IPS-18a (cell line): ENCODE results near the gene BAAT.

Experiments used
- H3K27ac ChIP-seq: one replicate; pipeline ENCODE4 v1.5.1; 2013; ENCODE audit warnings: low read length
- H3K27me3 ChIP-seq: one replicate; pipeline ENCODE4 v1.6.1; 2013; ENCODE audit warnings: mild to moderate bottlenecking, low read length; ENCODE audit not compliant: control insufficient read depth, insufficient read depth
- H3K36me3 ChIP-seq: one replicate; pipeline ENCODE4 v1.6.1; 2013; ENCODE audit warnings: low read depth, low read length; ENCODE audit not compliant: control insufficient read depth
- H3K4me1 ChIP-seq: one replicate; pipeline ENCODE4 v1.6.1; 2013; ENCODE audit warnings: low read depth, low read length; ENCODE audit not compliant: control insufficient read depth
- H3K4me3 ChIP-seq: one replicate; pipeline ENCODE4 v1.5.1; 2013; ENCODE audit warnings: low read length
- H3K9ac ChIP-seq: one replicate; pipeline ENCODE4 v1.6.1; 2013; ENCODE audit warnings: mild to moderate bottlenecking, low read length, moderate library complexity
- H3K9me3 ChIP-seq: one replicate; pipeline ENCODE4 v1.6.1; 2013; ENCODE audit warnings: low read depth, low read length; ENCODE audit not compliant: control insufficient read depth

BAAT gene

DNA sequence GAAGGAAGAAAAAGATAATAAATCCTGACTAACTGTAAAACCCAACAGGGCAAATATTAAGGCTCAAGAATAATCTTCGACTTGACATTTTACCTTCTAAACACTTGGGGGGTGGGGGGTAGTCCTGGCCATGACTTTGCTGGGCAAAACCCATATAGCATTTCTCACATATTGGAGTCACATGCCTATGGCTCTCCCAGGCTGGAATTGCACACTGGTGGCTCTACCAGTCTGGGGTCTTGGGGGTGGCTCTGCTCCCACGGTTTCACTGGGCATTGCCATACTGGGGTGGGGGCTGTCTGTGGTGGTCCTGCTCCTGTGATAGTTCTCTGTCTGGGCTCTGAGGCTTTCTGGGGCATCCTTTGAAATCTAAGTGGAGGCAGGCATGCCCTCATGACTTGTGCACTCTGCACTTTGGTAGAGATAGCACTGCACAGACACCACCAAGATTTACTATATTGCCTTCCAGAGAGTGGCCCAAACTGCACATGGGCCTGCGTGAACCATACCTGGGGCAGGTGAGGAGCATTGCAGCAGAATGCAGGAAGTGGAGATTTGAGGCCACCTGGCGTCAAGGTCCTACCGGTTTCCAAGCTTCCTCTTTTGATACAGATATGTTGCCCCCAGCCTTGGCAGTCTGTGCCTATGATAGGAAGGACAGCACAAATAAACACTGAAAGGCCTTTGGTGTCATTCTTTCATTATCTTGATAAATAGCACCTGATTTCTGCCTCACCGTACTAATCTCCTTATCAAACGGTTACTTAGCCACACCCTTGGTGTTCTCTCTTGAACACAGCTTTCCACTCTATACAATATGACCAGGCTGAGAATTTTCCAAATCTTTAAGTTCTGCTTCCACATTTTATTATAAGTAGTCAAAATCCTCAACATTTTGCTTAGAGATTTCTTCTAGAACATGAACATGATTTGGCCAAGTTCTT lies 29.8 kb downstream of the BAAT start:
- Histone ChIP-seq H3K4me3 (no peak overlapping the region), H3K36me3 (no peaks in the 10 kb centered on the region), H3K27me3 (no peaks in the 10 kb centered on the region), H3K27ac (no peak overlapping the region), H3K9ac (no peak overlapping the region), H3K4me1 (no peaks in the 10 kb centered on the region), H3K9me3 (no peaks in the 10 kb centered on the region)

DNA sequence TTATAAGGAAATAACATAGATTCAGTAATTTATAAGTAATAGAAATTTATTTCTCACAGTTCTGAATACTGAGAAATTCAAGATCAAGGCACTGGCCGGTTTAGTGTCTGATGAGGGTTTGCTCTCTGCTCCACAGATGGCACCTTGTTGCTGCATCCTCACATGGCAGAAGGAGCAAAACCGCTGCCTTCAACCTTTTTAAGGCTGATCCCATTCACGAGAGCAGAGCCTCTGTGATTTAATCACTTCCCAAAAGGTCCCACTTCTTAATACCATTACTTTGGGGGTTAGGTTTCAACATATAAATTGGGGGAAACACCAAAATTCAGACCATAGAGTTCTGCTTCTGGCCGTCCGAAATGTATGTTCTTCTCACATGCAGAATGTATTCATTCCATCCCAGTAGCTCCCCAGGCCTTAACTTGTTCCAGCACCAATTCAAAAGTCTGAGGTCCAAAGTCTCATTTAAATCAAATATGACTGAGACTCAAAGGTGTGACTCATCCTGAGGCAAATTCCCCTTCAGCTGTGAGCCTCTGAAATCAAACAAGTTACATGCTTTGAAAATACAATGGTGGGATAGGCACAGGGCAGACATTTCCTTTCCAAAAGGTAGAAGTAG lies 30.6 kb downstream of the BAAT start:
- H3K9ac ChIP-seq, result no peak overlapping the region
- no peaks in the 10 kb centered on the region for H3K27me3 ChIP-seq
- H3K36me3 ChIP-seq, result no peaks in the 10 kb centered on the region
- no peak overlapping the region for H3K27ac ChIP-seq
- H3K4me1 ChIP-seq, result no peaks in the 10 kb centered on the region
- no peak overlapping the region for H3K4me3 ChIP-seq
- no peaks in the 10 kb centered on the region for H3K9me3 ChIP-seq

DNA sequence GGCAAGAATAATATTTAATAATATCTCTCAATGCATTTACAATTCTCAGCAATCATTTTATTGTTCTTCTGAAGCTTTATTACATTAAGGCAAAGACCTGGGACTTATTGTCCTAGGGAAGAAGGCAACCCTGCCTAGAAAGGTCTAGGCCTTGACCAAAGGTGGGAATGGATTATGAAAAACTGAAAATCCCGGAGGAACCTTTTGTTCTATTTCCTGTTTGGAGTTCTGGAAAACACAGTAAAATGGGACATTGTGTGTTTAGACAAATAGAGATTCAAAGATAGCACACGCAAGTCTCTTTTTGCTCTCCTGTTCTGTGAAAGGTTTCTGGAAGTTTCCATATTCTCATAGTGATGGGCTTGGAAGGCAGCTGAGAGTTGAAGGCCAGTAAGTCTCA lies 31.1 kb downstream of the BAAT start:
- H3K27me3 ChIP-seq, result no peaks in the 10 kb centered on the region
- no peaks in the 10 kb centered on the region for H3K4me1 ChIP-seq
- no peak overlapping the region for H3K27ac ChIP-seq
- no peak overlapping the region for H3K9ac ChIP-seq
- no peak overlapping the region for H3K4me3 ChIP-seq
- no peaks in the 10 kb centered on the region for H3K9me3 ChIP-seq
- no peaks in the 10 kb centered on the region for H3K36me3 ChIP-seq

DNA sequence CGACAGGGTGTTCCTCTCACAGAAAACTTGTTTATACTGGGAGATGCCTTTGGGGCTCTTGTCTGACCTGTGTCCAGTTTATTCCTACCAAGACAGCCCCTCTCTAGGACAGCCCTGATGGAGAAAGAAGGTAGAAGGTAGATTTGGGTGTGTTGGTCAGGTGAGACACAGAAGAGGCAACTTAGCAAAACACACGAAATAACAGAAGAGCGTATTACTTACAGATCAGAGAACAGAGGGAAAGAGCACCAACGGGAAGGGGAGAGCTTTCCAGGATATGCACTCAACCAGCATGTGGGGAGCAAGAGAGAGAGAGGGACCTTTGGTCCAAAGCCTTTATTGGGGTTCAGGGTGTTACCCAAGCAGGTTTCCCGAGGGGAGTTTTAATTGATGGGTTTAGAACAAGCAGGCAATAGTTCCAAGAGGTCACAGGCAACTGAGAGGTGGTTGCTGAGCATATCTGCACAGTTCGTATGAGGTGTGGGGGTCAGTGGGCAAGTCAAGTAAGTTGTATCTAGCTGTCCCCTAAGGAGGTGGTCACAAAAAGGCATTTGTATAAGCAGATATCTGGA lies 31.8 kb downstream of the BAAT start:
- Histone ChIP-seq H3K4me3 (no peak overlapping the region), H3K36me3 (no peaks in the 10 kb centered on the region), H3K27ac (no peak overlapping the region)

DNA sequence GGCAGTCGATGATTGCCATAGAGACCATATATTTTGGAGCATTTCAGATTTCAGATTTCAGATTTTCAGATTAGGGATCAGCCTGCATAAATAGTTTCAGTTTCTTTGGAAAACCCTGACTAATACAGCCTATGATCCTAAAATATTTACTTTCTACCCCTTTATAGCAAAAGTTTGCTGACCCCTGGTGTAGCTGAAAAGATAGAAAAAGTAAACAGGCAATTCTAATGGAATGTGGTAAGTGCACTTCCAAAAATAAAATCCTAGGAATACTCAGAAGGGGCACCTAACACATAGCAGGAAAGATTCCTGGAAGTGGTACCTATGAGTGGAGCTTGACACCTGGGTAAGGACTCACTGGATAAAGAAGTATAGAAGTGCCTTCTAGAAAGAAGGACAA lies 34.5 kb downstream of the BAAT start:
- H3K9me3 ChIP-seq, result no peaks in the 10 kb centered on the region
- no peaks in the 10 kb centered on the region for H3K36me3 ChIP-seq
- no peaks in the 10 kb centered on the region for H3K27me3 ChIP-seq
- H3K27ac ChIP-seq, result no peak overlapping the region
- no peaks in the 10 kb centered on the region for H3K4me1 ChIP-seq
- H3K4me3 ChIP-seq, result no peak overlapping the region
- no peak overlapping the region for H3K9ac ChIP-seq

More for the DNA sequence above, 31.8 kb downstream of the BAAT start:
- Histone ChIP-seq H3K27me3 (no peaks in the 10 kb centered on the region), H3K4me1 (no peaks in the 10 kb centered on the region), H3K9me3 (no peaks in the 10 kb centered on the region), H3K9ac (no peak overlapping the region)

DNA sequence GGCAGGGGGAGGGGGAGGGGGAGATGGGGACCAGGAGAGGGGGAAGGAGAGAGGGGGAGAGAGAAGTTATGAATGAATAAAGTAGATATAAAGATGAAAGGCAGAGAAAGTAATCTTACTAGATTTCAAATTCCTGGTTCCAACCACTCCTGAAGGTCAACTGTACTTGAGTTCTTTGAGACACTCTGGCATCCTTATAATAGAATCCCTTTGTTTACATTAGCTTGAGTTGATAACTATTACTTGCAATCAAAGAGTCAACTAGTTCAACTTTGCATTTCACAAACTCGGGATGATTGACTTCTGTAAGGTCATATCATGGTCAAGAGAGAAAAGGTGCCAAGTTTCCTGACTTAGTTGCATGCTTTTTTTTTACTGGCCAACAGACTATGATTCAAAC lies 42.2 kb downstream of the BAAT start:
- Histone ChIP-seq H3K4me1 (no peaks in the 10 kb centered on the region), H3K36me3 (no peaks in the 10 kb centered on the region), H3K27me3 (no peaks in the 10 kb centered on the region), H3K27ac (no peak overlapping the region), H3K9ac (no peak overlapping the region), H3K9me3 (no peaks in the 10 kb centered on the region), H3K4me3 (no peak overlapping the region)

DNA sequence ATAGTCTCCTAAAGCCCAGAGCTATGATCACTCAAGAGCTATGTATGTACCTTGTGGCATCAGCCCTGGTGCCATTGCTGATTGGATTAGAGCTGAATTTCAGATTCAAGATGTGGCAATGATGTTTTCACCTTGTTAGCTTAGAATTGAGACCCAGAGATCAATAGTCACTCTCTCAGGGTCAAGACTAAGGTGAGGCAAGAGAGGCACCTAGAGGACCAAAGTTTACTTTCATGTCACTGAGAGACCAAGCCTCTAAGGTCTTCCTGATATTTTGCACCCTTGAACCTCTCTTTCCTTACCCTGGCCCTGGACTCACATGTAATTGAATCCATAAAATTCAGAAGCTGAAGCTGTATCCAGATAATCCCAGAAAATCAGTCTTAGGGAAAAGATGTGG lies 42.8 kb downstream of the BAAT start:
- Histone ChIP-seq H3K9me3 (no peaks in the 10 kb centered on the region), H3K4me3 (no peak overlapping the region), H3K4me1 (no peaks in the 10 kb centered on the region), H3K36me3 (no peaks in the 10 kb centered on the region), H3K27me3 (no peaks in the 10 kb centered on the region), H3K9ac (no peak overlapping the region), H3K27ac (no peak overlapping the region)

DNA sequence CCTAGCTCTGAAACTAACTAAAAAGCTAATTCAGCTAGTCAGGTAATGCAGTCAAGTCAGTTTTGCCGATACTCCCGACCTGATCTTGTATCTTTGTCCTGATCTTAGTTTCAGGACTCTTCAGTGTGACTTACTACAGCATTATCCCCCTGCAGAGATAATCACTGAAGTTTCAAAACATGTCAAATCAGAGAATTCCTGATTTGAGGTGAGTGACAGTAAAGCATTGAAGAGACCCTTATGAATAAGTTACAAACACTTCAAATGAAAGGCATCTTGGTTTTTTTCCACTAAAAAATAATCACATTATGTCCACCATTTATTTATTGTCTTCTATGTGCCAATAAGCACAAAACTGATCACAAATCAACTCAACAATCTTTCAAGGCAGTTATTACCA lies 47.6 kb downstream of the BAAT start:
- H3K27me3 ChIP-seq, result no peaks in the 10 kb centered on the region
- no peak overlapping the region for H3K27ac ChIP-seq

DNA sequence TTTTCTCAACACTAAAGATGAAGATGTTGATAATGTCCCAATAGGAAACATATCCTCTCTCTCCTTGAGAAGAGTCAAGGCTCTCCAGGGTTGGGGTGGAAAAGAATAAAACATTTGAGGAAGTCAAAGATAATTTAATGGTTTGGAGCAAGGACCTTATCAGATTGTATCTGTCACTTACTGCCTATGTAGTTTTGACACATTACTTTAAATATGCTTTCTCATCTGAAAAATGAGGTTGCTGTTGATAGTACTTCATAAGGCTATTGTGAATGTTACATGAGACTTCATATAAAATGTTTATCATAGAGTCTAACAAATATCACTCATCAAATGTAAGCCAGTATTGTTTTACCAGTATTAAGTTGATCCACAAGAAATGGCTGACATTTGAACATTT lies 48.7 kb downstream of the BAAT start:
- H3K27me3 ChIP-seq, result no peaks in the 10 kb centered on the region
- H3K9ac ChIP-seq, result no peak overlapping the region
- H3K36me3 ChIP-seq, result no peaks in the 10 kb centered on the region
- no peaks in the 10 kb centered on the region for H3K4me1 ChIP-seq
- H3K27ac ChIP-seq, result no peak overlapping the region
- no peaks in the 10 kb centered on the region for H3K9me3 ChIP-seq
- no peak overlapping the region for H3K4me3 ChIP-seq

More for the DNA sequence above, 47.6 kb downstream of the BAAT start:
- Histone ChIP-seq H3K4me3 (no peak overlapping the region), H3K9me3 (no peaks in the 10 kb centered on the region), H3K9ac (no peak overlapping the region), H3K36me3 (no peaks in the 10 kb centered on the region), H3K4me1 (no peaks in the 10 kb centered on the region)

DNA sequence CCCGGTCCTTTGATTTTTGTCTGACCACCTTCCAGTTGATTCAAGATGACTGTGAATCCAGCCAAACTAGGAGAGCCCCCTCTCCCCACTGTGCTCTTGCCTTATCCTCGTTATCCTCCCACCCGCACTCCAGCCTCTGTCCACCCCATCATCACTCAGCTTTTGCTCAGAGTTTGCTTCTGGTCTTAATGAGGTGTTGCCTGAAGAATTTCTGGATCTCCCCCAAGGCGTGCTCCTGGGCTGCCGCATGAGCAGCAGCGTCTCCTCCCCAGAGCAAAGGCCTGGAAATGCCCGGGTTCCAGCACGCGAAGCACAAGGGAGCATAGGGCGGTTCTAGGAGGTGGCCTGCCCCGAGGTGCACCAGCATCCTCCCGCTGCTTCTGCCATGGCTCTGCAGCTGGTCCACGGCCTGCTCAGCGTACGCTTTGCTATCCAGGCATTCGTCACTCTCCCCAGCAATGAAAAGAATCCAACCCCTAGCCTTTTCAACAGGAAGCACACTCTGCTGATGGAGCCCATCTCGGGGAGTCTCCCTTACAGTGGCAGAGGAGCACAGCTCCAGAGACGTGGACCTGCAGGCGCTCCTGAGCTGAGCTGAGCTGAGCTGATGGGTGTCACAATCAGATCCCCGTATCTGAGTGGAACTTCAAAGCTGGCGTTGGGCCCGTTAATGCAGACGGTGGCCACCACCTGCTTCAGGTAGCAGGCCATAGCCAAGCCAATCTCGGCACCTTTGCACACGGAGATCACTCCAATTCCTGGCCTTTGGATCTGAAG lies 50.7 kb downstream of the BAAT start:
- H3K4me1 ChIP-seq, result no peaks in the 10 kb centered on the region
- no peak overlapping the region for H3K4me3 ChIP-seq
- no peaks in the 10 kb centered on the region for H3K9me3 ChIP-seq
- H3K36me3 ChIP-seq, result no peaks in the 10 kb centered on the region
- H3K27ac ChIP-seq, result no peak overlapping the region
- no peak overlapping the region for H3K9ac ChIP-seq
- H3K27me3 ChIP-seq, result no peaks in the 10 kb centered on the region

DNA sequence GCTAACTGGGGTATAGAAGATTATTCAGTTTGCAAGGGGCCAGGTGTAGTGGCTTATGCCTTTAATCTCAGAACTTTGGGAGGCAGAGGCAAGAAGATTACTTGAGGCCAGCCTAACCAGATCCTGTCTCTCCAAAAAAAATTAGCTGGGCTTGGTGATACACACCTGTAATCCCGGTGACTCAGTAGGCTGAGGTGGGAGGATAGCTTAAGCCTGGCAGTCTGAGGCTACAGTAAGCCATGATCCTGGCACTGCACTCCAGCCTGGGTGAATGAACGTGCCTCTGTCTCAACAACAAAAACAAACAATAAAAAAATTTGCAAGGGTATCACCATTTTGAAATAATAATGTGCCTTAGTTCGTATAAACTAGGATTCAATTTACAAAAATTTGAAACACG lies 51.3 kb downstream of the BAAT start:
- H3K4me3 ChIP-seq, result no peak overlapping the region
- no peaks in the 10 kb centered on the region for H3K27me3 ChIP-seq
- H3K36me3 ChIP-seq, result no peaks in the 10 kb centered on the region
- no peak overlapping the region for H3K27ac ChIP-seq
- no peak overlapping the region for H3K9ac ChIP-seq
- no peaks in the 10 kb centered on the region for H3K9me3 ChIP-seq
- no peaks in the 10 kb centered on the region for H3K4me1 ChIP-seq
